HG03460 (cell line): Measurements from ENCODE around the gene ZNF385B.
"Not testable (repeated sequence)": the region's sequence is repeated elsewhere in the genome, so short reads cannot be mapped to it uniquely, and the experiment has no call there.

Experiments
- ATAC-seq: cut with Tn5 transposase; IDR thresholded peaks from one replicate; pipeline ENCODE4 v1.9.1; 2021; ENCODE audit not compliant: unreplicated experiment

The ZNF385B gene

DNA sequence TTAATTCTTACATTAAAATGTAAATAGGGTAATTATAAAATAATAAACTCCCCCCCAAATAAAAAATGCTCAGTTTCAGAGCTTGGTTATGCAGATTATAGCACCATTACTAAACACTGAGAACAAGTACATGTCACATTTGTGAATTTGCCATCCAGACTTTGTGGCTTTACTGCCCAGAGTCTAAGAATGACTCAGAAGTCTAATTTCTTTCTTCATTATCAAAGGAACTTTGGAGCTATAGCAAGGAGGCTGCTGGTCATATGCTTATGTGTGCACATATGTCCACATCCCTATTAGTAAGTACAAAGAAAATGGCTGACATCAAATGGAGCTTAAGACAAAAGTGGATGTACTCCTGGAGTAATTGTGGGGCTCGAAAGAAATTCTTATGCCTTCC lies 348.2 kb downstream of the ZNF385B start:
- ATAC-seq: no peak

DNA sequence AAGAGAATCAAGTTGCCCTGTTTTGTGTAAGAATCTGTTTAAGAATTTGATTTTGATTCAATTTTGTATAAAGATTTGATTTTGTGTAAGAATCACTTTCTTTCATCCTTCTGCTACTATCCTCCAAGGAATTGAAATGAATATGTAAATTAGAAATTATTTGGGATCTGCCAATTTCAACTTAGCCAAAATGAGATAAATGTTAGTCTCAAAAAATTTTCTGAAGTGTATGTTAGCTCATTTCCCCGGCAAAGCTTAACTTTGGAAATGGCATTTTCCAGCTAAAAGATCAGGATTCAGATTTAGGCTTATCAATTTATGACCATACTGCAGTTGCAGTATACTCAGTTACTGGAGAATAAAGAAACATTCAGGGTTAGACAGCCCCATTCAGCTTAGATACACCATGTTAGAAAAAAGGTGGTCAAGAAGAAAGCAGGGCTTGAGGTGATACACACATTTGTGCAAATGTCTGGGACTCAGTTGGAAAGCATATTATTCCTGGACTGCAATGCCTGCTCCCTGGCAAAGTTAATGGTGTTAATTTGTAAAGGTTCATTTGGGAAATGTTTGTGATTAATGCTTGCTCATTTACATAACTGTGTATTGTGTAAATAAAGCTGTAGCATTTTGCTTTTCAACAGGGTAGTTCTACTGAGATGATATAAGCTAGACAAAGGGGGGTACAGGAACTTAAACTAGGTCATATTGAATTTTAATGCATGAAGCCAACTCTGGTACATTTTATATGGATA lies 349.0 kb downstream of the ZNF385B start:
- ATAC-seq: no peak

DNA sequence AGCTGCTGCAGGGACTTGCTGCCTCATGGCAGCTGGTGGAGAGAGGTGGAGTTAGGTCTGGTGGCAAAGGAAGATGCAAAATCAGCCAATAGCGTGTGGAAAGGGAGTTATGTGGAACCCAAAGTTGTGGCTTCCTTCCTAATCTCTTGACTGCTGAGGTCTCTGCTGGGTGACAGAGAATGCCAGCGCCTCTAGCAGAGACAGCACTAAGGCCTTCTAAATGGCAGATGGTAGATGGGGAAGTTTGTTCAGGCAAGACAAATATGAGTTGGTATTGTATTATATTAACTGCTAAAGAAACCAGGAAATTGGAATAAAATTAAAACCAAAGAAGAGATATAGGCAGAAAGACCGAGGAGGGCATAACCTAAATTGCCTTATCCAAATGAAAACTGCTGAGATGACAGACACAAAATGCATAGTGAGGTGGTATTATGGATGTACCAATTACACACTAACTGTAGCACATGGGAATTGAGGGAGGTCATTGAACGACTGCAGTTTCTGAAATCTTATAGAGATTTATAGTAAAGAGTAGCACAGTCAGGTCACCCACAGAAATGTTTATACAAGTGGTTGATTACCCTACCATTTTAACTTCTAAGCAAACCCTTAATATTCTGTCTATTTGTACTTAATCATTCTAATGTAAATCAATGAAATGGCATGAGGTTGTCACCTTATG lies 350.2 kb downstream of the ZNF385B start:
- no peak for ATAC-seq

DNA sequence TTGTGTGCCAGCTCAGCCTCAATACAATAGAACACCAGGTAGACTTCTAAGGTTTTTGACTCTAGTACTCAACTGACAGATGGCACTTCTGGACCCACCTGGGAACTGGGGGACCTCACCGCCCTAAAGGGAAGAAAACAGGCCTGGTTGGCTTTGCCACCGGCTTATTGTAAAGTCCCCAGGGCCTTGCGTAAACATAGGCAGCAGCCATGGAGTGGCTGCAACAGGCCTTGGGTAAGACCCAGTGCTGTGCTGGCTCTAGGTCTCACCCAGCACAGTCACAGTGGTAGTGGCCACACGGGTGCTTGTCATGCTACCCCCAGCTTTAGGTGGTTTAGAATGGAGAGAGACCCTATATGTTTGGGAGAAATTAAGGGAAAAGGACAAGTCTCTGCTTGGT lies 366.1 kb downstream of the ZNF385B start:
- ATAC-seq: no peak

DNA sequence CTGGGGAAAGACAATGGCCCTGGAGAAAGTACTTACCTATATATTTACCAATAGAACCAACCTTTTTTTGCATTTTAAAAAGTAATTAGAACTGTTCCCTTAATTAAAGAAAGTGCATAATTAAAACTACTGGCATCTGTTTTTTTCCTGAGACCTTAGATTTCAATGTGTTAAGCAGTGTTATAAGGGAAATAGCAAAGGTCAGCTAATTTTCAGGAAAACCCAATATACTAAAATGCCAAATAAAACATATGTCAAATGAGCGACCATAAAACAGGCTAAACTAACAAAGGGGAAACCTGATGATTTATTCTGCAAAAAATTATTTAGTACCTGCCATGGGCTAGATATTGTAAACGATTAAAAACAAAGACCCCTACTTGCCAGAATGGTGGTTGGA lies 372.8 kb downstream of the ZNF385B start:
- ATAC-seq: no peak

DNA sequence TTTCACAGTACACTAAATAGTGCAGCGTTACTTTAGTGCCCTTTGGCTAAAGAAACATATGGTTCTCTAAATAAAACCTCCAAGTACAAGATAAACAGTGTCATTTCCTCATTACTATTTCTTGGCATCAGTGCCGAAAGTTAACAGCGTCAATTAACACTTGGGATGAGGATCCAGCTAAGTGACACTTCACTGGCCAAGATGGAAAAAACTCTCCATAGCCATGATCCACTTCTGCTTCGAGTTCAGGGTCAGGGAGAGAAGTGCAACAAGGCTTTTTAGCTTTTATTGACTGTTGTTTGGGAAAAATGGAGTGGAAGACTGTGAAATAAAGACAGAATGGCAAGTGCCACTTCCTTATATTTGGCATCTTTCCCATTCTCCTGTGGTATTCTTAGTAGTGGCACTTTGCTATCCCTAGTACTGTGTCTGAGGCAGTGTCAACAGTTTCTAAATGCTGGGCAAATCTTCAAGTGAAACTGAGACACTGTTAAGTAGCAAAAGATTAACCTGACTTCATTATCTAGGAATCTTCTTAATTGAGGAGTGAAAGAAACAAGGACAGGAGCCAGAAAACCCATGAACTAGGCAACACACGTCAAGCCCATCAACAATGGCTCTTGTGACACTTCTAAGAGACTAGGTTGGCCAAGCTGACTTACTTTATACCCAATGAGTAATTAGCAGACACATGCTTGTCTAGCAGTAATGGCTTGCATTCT lies 374.2 kb downstream of the ZNF385B start:
- ATAC-seq: no peak

DNA sequence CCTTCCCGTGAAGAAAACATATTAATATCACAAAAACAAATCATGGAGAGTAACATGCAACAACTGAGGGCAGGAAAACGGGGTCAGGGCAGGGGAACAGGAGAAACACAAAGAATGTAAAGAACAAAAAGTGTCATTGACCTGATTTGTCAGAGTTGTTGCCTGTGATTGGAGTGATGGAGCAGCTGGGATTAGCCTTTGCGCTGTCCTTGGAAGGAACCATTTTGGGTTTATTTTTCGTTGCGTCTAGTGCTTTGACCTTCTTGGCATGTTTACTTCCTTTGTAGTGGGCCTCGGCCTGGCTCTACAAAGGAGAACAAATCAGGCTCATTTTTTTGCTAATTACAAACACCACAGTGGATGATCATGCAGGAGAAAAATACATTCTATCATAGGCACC lies 378.3 kb downstream of the ZNF385B start:
- ATAC-seq: no peak

DNA sequence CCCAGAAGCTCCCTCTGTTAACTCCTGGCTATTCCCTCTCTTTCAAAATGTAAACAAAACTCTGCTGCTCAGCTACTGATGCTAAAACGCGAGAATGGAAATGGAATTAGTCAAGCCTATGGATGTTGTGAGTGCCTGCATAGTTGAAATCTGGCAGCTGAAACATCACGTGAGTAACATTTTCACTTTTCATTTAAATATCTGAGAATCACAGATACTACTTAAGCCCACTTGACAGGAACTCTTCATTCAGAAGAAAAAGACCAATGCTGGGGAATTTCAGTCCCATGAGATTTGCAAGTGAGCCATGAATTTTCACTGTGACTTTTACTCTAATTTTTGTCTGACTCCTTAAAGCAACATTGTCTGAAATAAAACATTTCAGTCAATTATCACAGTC lies 381.5 kb downstream of the ZNF385B start:
- ATAC-seq: no peak

DNA sequence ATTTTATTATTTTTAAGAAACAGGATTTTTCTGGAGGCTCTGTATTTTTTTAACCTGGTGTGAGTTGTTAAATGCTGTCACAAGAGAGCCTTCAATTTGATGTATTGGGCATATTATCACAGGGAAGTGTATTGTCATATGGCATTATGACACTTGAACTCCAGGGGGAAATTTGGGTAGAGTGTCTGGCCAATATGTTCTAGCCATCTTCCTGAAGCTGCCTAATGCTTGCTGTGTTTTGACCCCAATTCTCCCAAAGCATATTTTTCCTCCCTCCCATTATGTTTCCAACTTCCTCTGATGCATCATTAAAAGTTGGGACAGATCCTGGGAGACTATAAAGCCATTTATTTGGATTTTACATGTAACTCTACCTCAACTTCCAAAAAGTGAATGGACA lies 382.6 kb downstream of the ZNF385B start:
- ATAC-seq: no peak

DNA sequence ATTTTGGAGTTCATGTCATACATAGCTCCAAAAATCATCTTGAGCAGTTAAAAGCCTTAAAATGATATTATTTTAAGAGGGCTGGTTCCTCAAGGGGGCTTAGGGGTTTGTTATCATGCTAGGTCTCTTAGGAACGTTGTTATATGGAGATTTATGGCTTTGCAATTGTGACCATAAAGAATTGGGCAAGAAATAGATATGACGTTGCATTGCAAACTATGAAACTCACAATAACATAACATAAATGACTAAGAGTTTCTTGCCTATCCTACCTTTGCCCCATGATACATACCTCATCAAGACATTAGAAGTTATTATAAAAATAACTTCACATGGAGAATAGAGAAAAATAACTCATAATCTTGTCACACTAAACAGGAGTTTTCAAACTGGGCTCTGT lies 390.4 kb downstream of the ZNF385B start:
- no peak for ATAC-seq

DNA sequence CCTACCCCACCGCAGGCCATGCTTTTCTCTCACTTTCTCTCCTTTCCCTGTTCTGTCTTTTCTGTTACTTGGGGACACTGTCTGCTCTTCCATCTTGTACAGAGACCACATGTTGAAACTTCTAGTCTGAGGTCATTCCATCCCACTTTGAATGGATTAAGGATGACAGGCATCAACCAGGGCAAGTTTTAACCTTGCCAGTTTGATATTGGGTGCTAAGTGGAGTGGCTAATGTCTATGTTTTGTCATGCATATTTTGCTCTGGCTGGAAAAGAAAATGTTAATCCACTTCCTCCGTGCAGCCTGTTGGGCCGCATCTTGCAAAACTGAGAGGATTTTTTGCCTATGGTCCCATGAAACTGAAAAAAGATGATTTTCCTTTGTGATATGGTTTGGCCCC lies 391.3 kb downstream of the ZNF385B start:
- no peak for ATAC-seq

DNA sequence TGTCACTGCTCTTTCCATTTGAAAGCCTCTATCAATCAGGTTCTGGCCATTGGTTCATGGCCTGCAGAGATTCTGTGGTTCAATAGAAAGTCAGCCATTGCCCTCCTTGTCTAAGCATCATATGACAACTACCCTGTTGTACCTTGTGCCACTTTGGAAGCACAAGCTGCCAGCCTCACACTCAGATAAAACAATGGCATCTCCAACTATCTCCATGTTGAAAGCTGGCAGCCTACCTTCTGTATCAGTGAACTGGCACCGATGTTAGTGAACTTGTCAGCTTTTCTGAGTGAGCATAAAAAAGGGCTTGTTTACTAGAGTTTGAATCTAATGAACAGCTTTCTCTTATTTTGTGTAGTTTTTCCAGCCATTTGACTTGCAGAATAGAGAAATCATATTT lies 393.5 kb downstream of the ZNF385B start:
- ATAC-seq: no peak

DNA sequence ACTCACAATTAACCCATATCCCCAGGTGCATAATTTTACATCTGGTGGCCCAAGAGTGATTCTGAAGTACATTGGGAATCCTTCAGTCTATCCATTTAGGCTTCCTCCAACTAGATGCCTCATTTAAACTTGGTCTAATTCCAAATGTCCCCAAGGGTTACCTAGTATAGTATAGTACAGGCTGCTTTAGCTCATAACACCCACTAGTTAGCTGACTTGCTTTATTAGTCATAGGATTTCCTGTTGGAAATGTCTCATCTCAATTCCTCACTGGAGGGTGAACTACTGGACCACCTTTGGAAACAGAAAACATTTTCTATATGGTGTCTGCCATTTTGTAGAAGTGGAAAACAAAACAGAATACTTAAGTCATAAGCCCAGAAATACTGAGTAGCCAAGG lies 394.3 kb downstream of the ZNF385B start:
- ATAC-seq: no peak

DNA sequence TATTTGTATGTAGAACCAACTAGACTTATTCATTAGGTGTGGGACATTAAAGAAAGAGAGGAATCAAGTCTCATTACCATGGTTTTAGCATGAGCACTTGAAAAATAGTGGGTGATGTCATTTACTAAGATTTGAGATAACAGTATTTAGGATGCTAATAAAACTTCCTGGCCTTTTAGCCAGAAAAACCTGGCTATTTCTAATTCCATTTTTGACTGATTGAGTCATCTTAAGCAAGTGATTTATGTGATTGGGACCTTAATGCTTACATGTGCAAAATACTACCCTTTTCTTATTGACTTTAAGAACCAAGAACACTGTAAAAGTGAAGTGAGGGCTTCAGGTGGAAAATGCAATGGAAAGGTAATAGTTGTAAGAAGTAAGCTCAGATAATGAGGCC lies 400.0 kb downstream of the ZNF385B start:
- no peak for ATAC-seq

DNA sequence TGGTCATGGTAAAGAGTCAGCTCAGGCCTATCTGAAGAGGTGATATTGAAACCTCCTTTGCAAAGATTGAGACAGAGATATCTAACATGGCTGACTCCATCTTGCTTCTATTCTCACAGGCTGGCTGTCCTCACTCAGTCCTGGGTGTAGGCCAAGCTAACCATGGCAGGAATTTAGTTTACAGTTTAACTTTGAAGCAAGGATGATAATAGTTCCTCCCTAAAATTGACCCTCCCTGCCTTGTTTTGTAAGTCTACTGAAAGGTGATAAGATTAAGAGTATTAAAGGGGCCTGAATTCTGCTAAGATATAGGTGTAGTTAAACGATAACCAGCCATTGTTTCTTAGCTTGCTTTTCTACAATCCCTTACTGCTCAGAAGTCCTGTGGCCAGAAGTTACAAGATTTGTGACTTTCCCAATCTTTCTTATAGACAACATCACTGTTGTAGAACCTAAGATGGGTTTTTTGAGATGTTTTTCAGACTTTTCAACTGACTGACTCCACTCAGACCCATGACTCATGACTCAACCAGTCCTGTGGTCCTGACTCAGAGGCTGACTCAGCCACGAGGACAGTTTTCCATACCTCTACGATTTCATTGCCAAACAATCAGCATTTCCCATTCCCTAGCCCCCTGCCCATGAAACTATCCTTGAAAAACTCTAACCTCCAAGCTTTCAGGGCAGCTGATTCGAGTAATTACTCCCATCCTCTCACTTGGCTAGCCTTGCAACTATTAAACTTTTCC lies 401.1 kb downstream of the ZNF385B start:
- ATAC-seq: no peak

DNA sequence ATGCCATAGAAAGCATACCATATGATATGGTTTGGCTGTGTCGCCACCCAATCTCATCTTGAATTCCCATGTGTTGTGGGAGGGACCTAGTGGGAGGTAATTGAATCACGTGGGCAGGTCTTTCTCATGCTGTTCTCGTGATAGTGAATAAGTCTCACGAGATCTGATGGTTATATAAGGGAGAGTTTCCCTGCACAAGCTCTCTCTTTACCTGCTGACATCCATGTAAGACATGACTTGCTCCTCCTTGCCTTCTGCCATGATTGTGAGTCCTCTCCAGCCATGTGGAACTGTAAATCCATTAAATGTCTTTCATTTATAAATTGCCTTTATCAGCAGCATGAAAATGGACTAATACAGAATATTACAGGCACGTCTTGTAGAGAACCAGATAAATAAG lies 403.3 kb downstream of the ZNF385B start:
- not testable (repeated sequence) for ATAC-seq

DNA sequence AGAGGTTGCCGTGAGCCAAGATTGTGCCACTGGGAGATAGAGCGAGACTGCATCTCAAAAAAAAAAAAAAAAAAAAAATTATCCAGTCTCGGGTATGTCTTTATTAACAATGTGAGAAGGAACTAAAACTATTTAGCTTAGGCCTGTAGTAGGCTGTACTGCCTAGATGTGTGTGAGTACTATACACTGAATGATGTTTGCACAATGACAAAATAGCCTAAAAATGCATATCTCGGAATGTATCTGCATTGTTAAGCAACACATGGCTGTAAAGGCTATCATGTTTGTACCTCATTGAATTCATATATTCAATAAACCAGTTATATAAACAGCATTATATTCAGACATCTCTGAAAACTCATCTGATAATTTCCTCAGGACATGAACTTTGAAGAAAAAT lies 405.6 kb downstream of the ZNF385B start:
- ATAC-seq: no peak

DNA sequence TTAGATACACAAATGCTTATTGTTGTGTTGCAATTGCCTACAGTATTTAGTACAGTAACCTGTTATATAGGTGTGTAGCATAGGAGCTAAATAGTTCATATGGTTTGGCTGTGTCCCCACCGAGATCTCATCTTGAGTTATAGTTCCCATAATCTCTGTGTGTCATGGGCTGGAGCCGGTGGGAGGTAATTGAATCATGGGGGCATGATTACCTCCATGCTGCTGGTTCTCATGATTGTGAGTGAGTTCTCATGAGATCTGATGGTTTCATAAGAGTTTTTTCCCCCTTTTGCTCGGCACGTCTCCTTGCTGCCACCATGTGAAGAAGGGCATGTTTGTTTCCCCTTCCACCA lies 406.3 kb downstream of the ZNF385B start:
- ATAC-seq: no peak

DNA sequence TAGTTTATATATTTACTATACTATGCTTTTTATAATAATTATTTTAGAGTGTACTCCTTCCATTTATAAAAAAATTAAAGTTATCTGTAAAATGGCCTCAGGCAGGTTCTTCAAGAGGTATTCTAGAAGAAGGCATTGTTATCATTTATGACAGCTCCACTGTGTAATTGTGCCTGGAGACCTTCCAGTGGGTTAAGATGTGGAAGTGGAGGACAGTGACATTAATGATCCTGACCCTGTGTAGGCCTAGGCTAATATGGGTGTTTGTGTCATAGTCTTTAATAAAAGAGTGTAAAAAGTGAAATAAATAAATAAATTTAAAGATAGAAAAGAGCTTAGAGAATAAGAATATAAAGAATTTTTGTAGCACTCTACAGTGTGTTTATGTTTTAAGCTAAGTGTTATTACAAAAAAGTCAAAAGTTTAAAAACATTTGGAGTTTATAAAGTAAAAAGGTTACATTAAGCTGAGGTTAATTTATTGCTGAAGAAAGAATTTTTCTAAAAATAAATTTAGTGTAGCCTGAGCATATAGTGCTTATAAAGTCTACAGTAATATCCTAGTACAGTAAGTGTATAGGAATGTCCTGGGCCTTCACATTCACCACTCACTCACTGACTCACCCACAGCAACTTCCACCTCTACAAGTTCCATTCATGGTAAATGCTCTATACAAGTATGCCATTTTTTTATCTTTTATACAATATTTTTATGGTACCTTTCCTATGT lies 406.8 kb downstream of the ZNF385B start:
- no peak for ATAC-seq

DNA sequence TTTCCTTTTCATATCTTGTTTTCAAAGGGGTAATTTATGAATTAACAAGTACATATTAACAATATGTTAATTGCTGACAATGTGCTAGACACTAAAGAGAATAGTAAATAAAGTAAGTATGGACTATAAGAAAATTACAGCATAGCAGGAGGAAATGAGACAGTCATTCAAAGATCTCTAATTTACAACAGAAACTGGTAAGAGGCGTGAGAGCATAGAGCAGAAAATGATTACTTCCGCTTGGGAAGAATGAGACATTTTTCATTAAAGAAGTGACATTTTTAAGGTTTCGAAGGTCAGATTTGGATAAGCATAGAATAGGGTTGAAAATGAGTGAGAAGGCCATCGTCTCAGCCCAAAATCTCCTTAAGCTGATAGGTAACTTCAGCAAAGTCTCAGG lies 412.4 kb downstream of the ZNF385B start:
- ATAC-seq: no peak
